ENCODE data around the gene CKM. TPM values are rescaled to one million over a fixed set of nuclear protein-coding genes. Genes with fewer than 3 reads are reported as not detected.

CKM gene
- total RNA-seq, 2 experiments from 2014 or later, result not detected

DNA sequence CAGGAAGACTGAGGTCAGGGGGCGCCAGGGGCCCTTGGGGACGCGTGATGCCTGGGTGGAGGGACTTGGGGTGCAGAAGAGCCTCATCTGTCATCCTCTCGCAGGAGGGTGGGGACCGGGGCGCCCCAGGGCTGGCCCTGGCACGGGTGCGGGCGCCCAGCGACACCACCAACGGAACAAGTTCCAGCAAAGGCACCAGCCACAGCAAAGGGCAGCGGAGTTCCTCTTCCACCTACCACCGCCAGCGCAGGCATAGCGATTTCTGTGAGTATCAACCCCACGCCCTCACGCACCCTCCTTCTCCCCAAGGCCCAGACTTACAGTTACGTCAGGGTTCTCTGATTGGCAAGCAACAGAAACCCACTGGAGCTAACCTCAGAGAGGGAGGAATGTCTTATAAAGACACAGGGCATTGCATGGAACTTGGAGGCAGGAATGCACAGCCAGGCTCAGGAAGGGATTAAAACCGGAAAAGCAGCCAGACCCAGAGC, 42.2 kb downstream of the CKM start:
- Histone ChIP-seq H3K36me3 (ENCODE audit: insufficient read depth, low read length) (peaks cover 42% of the 10 kb centered on the region), H3K27me3 (ENCODE audit: control insufficient read depth in 1 of 2, insufficient read depth in 2 of 2, low read length in 2 of 2) (no peaks in the 10 kb centered on the region), H3K4me3 (ENCODE audit: low read length) (no peak overlapping the region), H3K27ac (ENCODE audit: low read depth in 1 of 2, low read length in 2 of 2) (no peak overlapping the region), H3K4me1 (ENCODE audit: insufficient read depth, low read length) (no peaks in the 10 kb centered on the region), H3K9me3 (ENCODE audit: control insufficient read depth in 1 of 2, insufficient read depth in 1 of 2, low read length in 2 of 2) (peaks cover 0 to 3% of the 10 kb centered on the region in 2 experiments)
- no peaks in the 10 kb centered on the region for H3K27me3 Mint-ChIP-seq
- H3K4me1 Mint-ChIP-seq (ENCODE audit: low read depth), result no peaks in the 10 kb centered on the region
- intact Hi-C loops (cut with DNase I, micrococcal nuclease), result no loop called here
- peaks cover 45% of the 10 kb centered on the region for H3K36me3 Mint-ChIP-seq (ENCODE audit: low read depth)
- no peaks in the 10 kb centered on the region for H3K9me3 Mint-ChIP-seq
- CTCF ChIA-PET, result no interaction called here
- POLR2A ChIA-PET, result no interaction called here
- DNase-seq, result no peak
- TF ChIP-seq, protein P1, sequence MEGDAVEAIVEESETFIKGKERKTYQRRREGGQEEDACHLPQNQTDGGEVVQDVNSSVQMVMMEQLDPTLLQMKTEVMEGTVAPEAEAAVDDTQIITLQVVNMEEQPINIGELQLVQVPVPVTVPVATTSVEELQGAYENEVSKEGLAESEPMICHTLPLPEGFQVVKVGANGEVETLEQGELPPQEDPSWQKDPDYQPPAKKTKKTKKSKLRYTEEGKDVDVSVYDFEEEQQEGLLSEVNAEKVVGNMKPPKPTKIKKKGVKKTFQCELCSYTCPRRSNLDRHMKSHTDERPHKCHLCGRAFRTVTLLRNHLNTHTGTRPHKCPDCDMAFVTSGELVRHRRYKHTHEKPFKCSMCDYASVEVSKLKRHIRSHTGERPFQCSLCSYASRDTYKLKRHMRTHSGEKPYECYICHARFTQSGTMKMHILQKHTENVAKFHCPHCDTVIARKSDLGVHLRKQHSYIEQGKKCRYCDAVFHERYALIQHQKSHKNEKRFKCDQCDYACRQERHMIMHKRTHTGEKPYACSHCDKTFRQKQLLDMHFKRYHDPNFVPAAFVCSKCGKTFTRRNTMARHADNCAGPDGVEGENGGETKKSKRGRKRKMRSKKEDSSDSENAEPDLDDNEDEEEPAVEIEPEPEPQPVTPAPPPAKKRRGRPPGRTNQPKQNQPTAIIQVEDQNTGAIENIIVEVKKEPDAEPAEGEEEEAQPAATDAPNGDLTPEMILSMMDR (IDR thresholded peaks at IDR 0.05), result no peak
- no peak for ATAC-seq (ENCODE audit: poor library complexity)
- no peak overlapping the region for H3K27ac Mint-ChIP-seq
- no peak overlapping the region for H3K4me3 Mint-ChIP-seq

DNA sequence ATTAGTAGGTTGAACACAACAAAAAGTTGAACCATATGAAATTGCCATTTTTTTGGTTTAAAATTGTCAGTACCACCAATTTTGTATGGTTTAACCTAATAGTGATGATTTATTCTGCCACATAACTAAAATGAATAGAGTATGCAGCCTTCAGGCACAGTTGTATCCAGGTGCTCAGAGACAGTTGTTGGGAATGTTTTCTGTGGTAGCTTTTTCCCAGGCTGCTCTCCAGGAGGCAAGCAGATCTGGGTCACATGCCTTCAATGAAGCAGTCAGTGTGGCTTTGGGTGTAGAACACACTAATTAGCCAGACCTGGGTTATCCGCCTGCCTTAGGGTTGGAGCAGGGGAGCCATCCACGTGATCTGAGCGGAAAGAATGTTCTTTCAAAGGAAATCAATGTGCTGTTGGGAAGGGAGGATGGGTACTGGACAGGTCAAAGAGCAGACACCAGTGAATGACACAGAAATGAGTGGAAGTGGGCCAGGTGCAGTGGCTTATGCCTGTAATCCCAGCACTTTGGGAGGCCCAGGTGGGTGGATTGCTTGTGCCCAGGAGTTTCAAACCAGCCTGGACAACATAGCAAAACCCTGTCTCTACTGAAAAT, 43.0 kb downstream of the CKM start:
- peaks cover 0 to 3% of the 10 kb centered on the region in 2 experiments for H3K9me3 ChIP-seq (ENCODE audit: control insufficient read depth in 1 of 2, insufficient read depth in 1 of 2, low read length in 2 of 2)
- peaks cover 43% of the 10 kb centered on the region for H3K36me3 ChIP-seq (ENCODE audit: insufficient read depth, low read length)
- POLR2A ChIA-PET, result no interaction called here
- H3K27me3 ChIP-seq (ENCODE audit: control insufficient read depth in 1 of 2, insufficient read depth in 2 of 2, low read length in 2 of 2), result no peaks in the 10 kb centered on the region
- intact Hi-C loops (cut with DNase I, micrococcal nuclease), result no loop called here
- ATAC-seq (ENCODE audit: poor library complexity), result no peak
- Mint-ChIP-seq H3K27ac (no peak overlapping the region), H3K27me3 (no peaks in the 10 kb centered on the region), H3K9me3 (no peaks in the 10 kb centered on the region), H3K36me3 (ENCODE audit: low read depth) (peaks cover 46% of the 10 kb centered on the region), H3K4me3 (no peak overlapping the region), H3K4me1 (ENCODE audit: low read depth) (no peaks in the 10 kb centered on the region)
- no peak overlapping the region for H3K27ac ChIP-seq (ENCODE audit: low read depth in 1 of 2, low read length in 2 of 2)
- H3K4me1 ChIP-seq (ENCODE audit: insufficient read depth, low read length), result no peaks in the 10 kb centered on the region
- TF ChIP-seq, protein P1 (IDR thresholded peaks at IDR 0.05), result no peak
- CTCF ChIA-PET, result no interaction called here
- H3K4me3 ChIP-seq (ENCODE audit: low read length), result no peak overlapping the region
- no peak for DNase-seq

DNA sequence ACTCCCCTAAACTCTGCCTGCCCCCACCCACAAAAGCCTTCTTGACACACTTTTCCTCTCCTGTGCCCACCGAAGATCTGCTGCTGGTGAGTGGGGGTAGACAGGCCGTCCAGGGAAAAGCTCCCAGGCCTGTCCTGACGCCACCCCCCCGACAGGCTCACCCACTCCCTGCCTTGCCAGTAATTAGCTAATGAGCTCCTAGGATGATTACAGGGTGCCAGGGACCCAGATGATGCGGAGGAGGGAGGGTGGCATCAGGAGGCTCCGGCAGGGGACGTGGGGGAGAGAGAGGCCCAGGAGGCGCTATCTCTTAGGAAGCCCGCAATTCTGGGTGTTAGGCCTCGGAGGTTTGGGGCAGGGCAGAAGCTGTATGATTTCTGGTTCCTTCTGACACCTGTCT, 44.6 kb downstream of the CKM start:
- no peaks in the 10 kb centered on the region for H3K4me1 ChIP-seq (ENCODE audit: insufficient read depth, low read length)
- DNase-seq (no peak), ATAC-seq (ENCODE audit: poor library complexity) (no peak)
- Mint-ChIP-seq H3K36me3 (ENCODE audit: low read depth) (peaks cover 45% of the 10 kb centered on the region), H3K4me1 (ENCODE audit: low read depth) (no peaks in the 10 kb centered on the region), H3K4me3 (no peak overlapping the region), H3K9me3 (no peaks in the 10 kb centered on the region), H3K27me3 (no peaks in the 10 kb centered on the region), H3K27ac (no peak overlapping the region)
- peaks cover 52% of the 10 kb centered on the region for H3K36me3 ChIP-seq (ENCODE audit: insufficient read depth, low read length)
- H3K27ac ChIP-seq (ENCODE audit: low read depth in 1 of 2, low read length in 2 of 2), result no peak overlapping the region
- intact Hi-C loops (cut with DNase I, micrococcal nuclease), result no loop called here
- CTCF ChIA-PET, result no interaction called here
- POLR2A ChIA-PET, result no interaction called here
- no peaks in the 10 kb centered on the region for H3K27me3 ChIP-seq (ENCODE audit: control insufficient read depth in 1 of 2, insufficient read depth in 2 of 2, low read length in 2 of 2)
- TF ChIP-seq, protein P1 (IDR thresholded peaks at IDR 0.05), result no peak
- H3K4me3 ChIP-seq (ENCODE audit: low read length), result no peak overlapping the region
- H3K9me3 ChIP-seq (ENCODE audit: control insufficient read depth in 1 of 2, insufficient read depth in 1 of 2, low read length in 2 of 2), result peaks cover 0 to 2% of the 10 kb centered on the region in 2 experiments

All from CD4-positive, alpha-beta T cell (primary cell).